Pulmonary artery endothelial cell (primary cell): ENCODE data around the gene C2orf81. TPM values are rescaled to one million over a fixed set of nuclear protein-coding genes. Genes with fewer than 3 reads are reported as not detected.

ENCODE experiments used
- total RNA-seq: library from RNA; depleted of rRNA; stranded (reverse); fragments of >200 nt; gene quantifications from 2 replicates; pipeline ENCODE4 v1.2.3, GENCODE V29; 2014

The C2orf81 gene
- total RNA-seq, 1 donor from 2014 or later: 0.13 TPM

Other genes with a start within 250 kb of the C2orf81 start
- 94.8 and 122 TPM in 2 replicates for gene MOB1A, start 242.7 kb downstream of the C2orf81 start, total RNA-seq
- 166 and 191 TPM in 2 replicates for gene MTHFD2, start 223.0 kb downstream of the C2orf81 start, total RNA-seq
- 0.04 TPM in 1 of 2 replicates, not detected in the other for gene SLC4A5, start 78.2 kb downstream of the C2orf81 start, total RNA-seq
- 143 and 172 TPM in 2 replicates for gene DCTN1, start 41.3 kb downstream of the C2orf81 start, total RNA-seq
- gene WDR54, start 111 bp upstream of the C2orf81 start, total RNA-seq: 40.7 and 59.7 TPM in 2 replicates
- 6.1 and 8.8 TPM in 2 replicates for gene RTKN, start 20.3 kb upstream of the C2orf81 start, total RNA-seq
- gene INO80B, start 33.5 kb upstream of the C2orf81 start, total RNA-seq: 13.1 and 16.2 TPM in 2 replicates
- gene WBP1, start 36.8 kb upstream of the C2orf81 start, total RNA-seq: 26.7 and 33.4 TPM in 2 replicates
- gene MOGS, start 43.8 kb upstream of the C2orf81 start, total RNA-seq: 75.1 and 82.4 TPM in 2 replicates
- 28.6 and 45.8 TPM in 2 replicates for gene MRPL53, start 51.1 kb upstream of the C2orf81 start, total RNA-seq
- gene CCDC142, start 61.4 kb upstream of the C2orf81 start, total RNA-seq: 14.4 and 21.1 TPM in 2 replicates
- gene TTC31, start 61.5 kb upstream of the C2orf81 start, total RNA-seq: 7.3 and 10.1 TPM in 2 replicates
- 2.4 and 4.2 TPM in 2 replicates for gene LBX2, start 78.0 kb upstream of the C2orf81 start, total RNA-seq
- 15.0 and 18.2 TPM in 2 replicates for gene PCGF1, start 86.1 kb upstream of the C2orf81 start, total RNA-seq
- not detected in 2 replicates for gene TLX2, start 92.8 kb upstream of the C2orf81 start, total RNA-seq
- not detected in 2 replicates for gene DQX1, start 104.6 kb upstream of the C2orf81 start, total RNA-seq
- gene AUP1, start 108.1 kb upstream of the C2orf81 start, total RNA-seq: 95.4 and 124 TPM in 2 replicates
- gene HTRA2, start 108.3 kb upstream of the C2orf81 start, total RNA-seq: 52.5 and 59.9 TPM in 2 replicates
- 1.2 and 1.8 TPM in 2 replicates for gene LOXL3, start 132.3 kb upstream of the C2orf81 start, total RNA-seq
- gene DOK1, start 133.1 kb upstream of the C2orf81 start, total RNA-seq: 15.7 and 20.9 TPM in 2 replicates
- gene M1AP, start 226.7 kb upstream of the C2orf81 start, total RNA-seq: not detected in 2 replicates
- 5.5 and 6.4 TPM in 2 replicates for gene SEMA4F, start 232.6 kb upstream of the C2orf81 start, total RNA-seq